ENCODE measurements around the gene PSMB3.

Gene PSMB3

DNA sequence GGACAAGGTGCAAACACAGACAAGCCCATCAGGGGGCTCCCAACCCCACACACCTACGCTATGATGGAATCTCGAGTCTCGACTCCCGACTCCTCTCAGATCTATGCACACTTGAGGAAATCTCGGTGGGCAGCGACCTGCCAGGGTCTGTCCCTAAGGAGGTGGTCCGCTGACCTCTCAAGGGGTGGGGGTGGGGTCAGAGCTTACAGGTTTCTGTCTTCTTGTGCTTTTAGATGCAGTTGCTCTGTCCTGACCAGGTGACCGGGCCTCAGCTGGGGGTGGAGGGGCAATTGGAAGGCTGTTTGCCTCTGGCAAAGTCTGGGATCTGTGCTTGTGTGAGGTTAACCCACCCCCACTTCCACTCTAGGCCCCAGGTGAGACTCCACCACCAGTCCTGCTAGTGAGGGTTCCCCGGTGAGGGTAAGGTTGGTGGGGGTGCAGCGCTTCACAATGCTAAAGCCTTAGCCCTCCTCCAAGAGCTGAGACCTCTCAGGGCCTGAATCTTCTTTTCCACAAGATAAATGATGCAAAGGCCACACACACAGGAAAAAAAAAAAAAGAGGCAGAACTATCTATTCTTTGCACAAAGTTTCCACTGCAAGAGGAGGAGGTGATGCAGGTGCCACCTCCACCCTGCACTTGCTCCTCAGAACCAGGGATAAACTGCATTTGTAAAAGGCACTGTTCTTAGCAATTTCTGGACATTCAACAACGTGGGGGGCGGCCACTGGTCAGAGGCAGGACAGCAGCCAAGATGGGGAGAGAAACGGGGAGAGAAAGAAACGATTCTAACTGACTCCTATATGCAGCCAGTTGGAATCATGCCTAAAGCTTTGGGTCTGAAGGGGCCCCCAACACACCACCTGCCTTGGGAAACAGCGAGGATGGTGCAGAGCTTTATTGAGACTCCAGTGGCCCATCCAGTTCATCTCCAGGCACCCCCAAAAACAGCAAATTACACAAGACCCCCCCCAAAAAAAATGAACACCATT lies 18.3 kb upstream of the PSMB3 start:
- no peak for DNase-seq

DNA sequence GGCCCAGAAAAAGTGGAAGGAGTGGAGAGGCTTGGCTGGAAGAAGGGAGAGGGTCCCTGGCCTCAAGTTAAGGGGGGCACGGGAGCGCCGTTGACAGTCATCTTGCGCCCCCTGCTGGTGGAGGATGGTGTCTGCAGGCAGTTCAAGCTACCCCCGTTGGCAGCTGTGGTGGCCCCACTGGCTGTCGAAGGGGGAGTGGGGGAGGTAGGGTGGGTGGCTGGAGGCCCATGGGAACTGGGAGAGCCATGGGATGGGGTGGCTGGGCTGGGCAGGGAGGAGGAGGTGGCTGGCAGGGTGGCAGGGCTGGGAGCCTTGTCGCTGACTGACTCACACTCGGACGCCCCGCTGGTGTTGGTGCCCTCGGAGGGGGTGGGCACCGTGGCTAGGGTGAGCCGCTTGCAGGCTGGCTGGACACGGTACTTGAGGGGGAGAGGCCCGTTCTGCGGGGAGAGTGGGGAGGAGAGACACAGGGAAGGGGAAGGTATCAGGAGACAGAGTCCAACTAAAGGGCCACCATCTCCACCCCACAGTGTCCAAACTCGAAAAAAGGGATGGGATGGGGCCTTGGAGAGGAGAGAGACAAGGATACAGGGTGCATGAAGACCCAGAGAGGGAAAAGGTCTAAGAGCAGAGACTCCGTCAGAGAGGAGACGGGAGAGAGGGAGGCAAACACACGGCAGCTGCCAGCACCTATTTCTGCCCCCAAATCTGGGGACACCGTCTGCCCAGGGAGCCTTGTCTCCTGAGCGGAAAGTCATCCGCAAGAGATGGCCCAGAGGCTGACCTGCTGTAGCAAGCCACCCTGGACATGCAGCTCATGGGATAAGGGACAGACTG lies 17.2 kb upstream of the PSMB3 start:
- peak; percentile 61 for DNase-seq

DNA sequence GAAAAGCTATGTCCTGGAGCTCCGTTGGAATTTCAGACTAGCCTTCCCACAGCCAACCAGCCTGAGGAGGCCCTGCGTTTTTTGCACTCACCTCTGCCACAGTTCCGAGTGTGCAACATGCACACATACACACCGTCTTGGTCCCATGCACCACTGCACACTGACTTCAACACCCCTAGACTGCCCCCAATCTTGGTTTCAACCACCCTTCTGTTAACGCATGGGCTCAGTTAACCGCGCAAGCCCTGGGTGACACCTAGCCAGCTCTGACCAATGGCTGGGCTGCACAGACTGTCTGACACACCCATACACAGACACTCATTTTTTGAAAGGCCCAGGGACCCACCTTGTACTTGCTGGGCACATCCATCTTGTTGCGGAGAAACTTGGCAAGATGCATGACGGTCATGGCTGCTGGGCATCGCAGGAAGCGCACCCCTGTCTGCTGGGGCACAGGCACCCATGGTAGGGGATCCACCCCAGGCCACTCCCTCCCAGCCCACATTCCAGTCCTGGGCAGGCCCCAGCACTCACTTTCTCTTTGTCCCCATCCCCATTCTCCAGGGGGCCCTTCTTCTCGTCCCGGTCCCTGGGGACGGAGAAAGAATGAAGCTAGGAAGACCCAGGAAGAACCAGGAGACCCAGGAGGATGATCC lies 14.4 kb upstream of the PSMB3 start:
- DNase-seq, result no peak

DNA sequence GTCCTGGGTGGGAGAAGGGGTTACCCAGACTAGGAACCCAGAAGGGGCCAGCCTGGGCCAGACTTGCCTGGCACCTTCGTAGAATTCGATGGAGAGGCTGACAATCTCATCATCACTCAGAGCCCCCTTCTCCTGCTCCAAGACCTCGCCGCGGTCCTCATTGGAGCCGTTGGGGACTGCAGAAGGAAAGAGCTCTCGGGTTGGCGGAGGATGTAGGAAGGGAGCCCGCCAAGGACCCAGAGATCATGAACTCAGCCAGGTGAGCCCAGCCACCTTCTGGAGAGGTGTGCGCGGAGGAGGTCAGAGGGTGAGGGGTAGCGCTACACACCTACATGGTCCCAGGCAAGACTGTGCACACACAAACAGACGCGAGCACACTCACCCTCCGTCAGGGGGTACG lies 13.9 kb upstream of the PSMB3 start:
- DNase-seq, result no peak

DNA sequence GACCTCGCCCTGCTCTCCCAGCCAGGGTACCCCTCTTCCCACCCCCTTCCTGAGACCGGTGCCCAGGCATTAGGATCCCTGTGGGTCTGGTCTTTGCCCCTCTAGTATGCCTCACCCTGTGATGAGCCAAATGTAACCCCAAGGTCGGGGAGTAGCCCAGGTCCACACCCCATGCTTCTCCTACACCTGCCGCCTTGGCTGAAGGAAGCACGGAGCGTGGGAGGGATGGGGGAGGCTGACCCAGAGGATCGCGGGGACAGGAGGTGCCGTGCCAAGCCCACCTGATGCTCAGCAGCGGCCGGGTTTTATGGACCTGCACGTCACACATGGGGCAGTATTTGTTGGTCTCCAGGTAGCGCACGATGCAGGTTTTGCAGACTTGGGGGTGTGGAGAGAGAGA lies 13.2 kb upstream of the PSMB3 start:
- DNase-seq, result no peak

DNA sequence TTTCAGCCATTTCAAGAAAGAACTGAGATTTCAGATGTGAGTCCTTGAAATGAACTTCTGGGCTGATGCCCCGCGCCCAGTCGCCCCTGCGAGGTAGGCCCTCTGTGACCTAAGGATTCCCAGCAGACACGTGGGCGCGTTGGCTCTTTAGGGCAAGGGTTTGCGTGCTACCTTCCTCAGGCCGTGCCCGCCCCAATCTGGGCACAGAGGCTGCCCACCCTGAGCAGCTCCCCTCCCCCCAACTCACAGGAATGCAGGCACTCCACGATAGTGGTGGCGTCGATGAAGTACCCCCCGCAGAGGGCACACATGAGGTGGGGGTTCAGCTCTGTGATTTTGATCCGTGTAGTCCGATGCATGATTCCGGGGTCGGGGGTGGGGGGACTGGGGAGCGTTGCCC lies 12.5 kb upstream of the PSMB3 start:
- no peak for DNase-seq

DNA sequence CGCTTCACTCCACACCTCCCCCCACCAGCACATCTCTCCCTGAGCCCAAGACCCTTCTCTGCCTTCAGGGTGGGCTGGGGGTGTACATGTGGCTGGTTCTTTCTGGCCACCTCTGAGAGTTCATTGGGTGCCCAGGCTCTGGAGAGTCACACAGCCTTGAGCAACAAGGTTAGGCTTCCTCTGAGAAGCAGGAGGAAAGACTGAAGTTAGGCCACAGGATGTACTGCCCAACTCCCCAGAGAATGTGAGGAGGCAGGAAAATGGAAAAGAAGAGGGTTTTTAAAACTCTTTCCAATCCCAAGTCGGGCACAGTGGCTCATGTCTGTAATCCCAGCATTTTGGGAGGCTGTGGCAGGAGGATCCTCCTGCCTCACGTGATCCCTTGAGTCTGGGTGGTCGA lies 11.7 kb upstream of the PSMB3 start:
- DNase-seq, result no peak

DNA sequence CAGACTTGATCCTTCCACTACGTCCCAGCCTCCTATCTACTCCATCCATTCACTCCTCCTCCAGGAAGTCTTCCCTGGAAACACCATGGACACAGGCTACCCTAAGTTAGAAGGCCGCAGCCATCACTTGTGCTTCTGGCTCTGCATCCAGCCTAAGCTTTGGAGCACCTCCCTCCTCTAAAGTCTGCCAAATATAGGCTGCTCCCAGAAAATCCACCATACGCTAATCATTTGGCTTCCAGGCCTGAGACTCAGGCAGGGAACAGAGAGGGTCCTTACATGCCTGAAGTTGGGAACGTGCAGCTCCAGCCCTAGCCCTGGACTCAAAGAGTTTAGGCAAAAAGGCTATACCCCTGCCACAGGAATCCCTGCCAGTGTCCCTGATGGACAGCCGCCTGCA lies 11.1 kb upstream of the PSMB3 start:
- no peak for DNase-seq

DNA sequence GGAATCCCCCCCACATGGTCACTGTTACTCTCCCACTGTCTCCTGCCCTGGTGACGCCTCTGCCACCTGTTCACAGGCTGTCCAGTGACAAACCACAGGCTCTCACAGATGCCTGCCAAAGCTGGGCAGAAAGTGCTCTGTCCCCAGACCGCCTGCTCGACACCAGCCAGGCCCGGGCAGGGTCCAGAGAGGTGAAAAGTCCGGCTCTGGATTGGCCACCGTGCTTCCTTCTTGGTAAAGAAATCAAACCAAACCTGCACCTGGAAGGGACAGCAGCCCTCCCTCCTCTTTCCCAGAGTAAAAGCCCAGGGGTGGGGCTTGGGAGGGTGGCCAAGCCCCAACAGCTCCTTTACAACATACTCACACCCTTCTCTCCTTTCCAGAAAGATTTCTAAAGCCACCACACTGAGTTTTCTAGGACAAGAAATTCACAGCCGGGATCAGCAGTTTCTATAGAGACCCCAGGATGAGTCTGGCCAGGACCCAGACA lies 10.6 kb upstream of the PSMB3 start:
- no peak for DNase-seq

DNA sequence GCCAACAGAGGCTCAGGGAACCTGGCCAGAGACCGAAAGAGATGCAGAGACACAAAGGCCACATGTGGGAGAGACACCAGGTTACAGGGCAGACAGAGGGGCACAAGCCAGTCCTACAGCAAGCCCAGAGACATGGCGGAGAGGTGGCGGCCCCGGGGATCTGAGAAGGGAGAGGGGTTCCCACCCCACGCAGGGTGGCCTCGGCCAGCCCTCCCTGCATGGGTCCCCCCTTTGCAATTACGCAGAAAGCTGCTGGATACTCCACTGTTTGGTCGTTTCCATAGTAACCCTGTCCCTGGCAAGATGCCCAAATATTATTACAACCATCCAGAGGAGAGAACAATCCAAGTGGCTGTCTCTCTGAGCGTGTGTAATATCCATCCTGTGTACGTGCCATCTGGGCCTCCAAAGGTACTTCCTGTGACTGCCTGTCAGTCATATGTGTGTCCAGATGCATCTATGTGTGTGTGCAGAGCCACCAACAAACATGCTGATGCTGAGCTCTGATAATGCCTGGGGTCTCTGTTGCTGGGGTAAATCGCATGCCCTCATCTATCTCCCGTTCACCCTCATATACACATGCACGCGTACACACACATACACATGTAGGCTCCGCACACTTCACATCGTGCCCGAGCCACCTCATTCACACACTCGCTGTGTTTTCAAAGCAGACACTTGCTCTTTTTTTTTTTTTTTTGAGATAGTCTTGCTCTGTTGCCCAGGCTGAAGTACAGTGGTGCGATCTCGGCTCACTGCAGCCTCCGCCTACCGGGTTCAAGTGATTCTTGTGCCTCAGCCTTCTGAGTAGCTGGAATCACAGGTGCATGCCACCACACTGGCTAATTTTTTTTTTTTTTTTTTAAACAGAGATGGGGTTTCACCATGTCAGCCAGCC lies 9.9 kb upstream of the PSMB3 start:
- peak; percentile 70 for DNase-seq

DNA sequence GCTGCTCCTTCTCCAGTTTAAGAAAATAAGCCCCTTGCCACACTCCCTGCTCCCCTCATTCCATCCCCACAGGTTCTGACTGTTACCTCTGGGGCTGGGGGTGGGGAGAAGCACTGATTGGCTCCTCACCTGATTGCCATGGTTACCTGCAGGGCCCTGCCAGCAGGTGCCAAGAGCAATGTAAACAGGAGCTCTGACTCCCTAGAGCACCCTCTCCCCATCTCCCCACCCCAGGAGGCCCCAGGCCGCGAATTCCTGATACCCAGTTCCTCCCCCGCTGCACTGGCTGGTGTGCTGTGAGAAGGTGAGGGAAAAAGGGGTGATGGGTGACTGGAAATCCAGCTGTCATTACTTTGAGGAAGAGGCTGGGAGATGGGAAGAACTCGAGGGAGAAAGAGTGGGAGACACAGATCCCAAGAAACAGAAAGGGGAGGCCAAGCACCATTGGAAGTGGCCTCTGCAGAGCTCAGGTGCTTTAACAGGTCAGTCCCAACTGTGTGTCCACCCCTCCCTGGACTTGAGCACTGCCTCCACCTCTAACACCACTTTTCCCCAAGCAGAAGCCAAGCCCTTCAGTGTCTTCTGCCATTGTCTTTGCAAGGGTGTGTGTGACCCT lies 8.9 kb upstream of the PSMB3 start:
- DNase-seq, result peak; percentile 87

DNA sequence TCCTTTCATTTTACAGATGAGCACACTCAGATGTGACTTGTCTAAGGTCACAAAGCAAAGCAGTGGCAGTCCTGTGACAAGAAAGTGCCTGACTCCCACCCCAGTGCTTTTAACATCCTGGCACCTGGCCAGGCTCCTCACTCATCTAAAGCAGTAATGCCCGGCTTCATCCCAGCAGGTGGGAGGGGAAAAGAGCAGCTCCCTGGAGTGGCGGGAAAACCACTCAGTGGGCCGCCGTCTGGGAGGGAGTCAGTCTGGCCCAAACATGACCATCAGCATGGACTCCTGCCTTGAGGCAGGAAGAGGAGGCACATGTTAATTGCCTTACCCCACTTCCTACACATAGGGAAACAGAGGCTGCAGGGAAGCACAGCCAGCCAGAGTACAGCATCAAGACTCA lies 7.0 kb upstream of the PSMB3 start:
- peak; percentile 68 for DNase-seq

DNA sequence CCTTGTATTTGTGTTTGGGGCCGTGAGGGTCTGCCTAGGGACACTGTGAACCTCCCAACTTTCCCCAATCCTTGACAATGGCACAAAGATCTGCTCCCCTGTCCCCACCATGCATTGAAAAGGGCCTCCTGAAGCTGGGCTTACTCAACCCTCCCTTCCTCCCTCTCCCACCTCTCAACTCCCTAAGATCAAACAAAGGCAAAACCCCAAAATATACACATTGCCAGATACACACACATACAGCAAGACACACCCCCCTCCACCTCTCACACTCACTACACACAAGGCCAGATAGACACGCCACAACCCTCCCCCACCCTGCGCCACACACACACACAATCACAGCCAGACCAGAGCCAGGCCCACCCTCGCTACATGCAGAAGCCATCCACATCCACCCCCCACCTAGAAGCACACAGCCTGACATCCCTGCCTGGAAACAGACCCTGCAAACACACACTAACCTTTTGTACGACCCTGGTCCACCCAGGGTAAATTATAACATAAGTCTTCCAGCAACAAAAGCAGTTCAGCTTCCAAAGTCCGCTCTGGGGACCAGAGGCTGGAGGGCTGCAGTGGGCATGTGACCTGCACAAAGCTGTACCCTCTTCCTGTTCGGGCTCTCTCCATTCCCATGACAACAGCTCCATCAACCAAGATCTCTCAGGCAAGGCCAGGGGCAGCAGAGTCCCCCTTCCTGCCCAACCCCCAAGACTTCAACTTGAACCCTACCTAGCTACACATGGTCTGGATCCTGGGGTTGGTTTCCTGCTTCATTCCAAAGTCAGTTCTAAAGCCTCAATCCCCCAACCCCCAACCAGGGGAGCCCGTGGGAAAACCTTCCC lies 6.3 kb upstream of the PSMB3 start:
- no peak for DNase-seq

DNA sequence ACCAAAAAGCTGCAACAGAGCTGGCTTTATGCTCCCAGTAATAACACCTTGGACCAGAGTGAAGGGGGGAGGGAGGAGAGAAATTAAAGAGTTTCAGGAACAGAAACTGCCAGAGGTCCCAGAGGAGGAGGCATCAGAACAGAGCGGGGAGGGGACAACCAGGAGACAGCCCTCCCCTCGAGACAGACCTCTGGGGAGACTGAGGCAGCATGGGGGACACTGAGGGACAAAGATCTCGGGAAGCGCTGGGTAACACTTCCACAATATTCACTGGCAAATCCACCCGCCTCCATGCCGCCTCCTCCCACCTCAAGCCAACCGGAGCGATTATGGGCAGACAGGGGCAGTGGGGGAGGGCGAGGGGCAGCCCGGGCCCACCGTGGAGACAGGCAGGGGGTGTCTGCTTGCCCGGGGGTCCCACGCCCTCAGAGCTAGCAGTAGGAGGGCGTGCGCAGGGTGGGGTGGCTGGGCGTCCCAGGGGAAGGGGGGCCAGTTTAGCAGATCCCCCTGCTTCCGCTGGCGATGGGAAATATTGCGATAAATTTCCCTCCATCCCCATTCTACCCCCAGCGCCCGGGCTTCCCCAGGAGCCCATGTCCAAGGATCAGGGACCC lies 5.6 kb upstream of the PSMB3 start:
- no peak for DNase-seq

DNA sequence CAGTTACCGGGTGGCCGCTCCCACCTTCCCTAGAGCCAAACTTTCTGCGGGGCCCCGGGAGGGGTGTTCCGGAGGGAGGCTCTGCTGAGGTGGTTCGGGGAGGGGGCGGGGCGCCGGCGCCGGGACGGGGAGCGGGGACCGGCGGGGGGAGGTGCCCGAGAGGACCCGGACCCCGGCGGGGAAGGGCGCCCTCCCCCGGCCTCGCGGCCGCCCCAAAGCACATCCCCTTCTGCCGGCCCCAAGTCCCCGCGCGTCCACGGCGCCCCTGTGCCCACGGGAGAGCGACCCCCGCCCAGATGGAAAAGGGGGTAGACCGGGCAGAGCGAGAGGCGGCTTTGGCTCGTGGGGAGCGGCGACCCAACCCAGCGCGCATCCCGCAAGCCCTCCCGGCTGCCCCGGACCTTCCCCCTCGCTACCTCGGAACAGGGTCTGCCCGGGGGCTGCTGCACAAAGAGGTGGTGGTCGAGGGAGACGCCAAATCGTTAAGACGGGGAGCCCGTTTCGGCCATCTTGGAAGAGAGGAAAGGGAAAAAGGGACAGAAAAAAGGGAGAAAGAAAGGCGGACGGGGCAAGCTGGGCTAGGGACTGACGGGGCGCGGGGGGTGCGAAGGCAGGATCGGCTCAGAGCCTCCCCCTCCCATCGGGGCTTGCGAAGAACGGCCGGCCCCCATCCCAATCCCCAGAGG lies 4.9 kb upstream of the PSMB3 start:
- DNase-seq, result no peak

DNA sequence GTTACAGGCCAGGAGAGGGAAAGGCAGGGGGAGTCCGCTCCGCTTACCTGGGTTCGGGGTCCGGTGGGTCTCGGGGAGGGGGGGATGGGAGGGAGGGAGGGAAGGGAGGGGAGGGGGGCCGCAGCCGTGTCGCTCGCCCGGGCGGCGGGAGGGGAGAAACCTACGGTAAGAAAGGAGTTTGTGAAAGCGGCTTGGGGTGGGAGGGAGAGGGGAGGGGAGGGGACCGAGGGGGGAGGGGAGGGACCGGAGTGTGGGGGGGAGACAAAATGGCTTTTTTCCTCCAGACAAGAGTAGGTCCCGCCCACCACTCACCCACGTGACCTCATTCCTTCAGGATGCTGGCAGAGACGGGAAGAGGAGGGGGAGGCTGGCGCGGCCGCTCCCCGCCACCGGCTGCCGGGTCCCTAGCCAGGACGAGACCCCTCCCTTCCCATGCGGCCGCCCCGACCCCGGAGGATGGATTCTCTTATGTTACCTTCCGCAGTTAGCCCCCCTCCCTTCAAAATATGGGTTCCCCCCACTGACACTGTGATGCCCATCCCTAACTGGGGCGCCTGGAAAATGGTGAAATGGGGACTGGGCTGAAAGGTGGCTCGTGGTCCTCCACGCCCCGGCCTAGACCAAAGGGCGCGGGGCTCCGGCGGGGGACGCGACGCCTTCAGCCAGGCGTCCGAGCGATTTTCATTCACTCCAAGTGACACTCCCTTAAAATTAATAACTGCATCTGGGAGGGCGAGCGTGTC lies 4.2 kb upstream of the PSMB3 start, which contains the start of gene PCGF2:
Gene PCGF2 (minus strand): TSS at position 188 of the 743 bp plus-strand sequence. CDS start 7,934 bp downstream, outside the sequence.
- DNase-seq, result peak; percentile 94

DNA sequence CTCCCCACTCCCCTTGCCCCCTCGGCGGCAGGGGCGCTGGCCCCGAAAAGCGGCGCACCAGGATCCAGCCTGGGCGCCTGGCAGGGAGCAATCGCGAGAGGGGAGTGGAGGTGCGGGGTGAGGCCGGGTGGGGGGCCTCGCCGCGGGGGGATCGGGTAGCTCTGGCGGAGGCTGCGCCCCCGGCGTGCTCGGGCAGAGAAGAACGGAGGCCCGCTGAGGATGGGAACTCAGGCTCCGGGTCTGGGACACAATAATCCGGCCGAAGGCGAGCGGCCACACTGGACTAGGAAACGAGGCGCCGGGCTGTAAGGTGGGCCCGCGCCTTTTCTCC lies 3.7 kb upstream of the PSMB3 start:
- no peak for DNase-seq

DNA sequence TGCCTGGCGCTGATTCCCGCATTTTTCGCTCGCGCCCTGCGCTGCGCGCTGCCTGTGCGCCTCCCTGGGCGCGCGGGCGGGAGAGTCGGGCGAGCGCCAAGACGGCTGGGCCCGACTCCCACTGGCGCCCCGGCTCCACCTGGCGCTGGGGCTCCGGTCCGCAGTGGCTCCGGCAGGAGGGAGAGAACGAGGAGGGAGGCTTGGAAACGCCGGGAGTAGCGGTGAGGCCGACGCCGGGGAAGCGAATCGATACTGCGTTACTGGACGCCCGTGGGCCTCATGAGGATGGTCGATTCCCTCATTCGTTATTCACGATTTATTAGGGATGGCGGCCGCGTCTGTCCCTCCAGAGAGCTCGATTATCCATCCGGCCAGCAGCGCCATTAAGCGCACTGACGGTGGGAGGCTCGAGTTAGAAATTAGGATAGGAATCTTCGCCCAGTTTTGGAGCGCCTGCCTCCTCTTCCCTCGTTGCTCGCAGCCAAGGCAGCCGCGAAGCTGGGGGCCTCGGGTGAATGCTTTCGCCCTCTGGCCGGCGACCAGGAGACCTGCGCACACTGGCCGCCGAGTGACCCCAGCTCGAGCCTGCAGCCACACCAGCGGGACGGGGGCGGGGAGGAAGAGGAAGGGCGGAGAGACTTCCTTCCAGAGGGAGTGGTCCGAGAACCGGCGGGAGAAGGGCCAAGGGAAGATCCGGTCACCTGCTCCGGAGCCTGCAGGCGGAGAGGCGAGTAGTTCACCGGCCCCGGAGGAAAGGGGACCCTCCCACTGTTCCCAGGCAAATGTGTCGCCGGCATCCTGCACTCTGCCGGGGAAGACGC lies 3.1 kb upstream of the PSMB3 start:
- peak; percentile 38 for DNase-seq
